Amniotic epithelial cell (primary cell): ENCODE results near the gene TCEA2.
A peak's percentile ranks its signal among the peaks of the same experiment; 100 is the strongest.
"Not testable (repeated sequence)": the region's sequence is repeated elsewhere in the genome, so short reads cannot be mapped to it uniquely, and the experiment has no call there.

Experiments
- DNase-seq: peaks from one replicate; pipeline ENCODE4 v3.0.0-alpha.2; 2010; ENCODE audit warnings: low read depth

Gene TCEA2

DNA sequence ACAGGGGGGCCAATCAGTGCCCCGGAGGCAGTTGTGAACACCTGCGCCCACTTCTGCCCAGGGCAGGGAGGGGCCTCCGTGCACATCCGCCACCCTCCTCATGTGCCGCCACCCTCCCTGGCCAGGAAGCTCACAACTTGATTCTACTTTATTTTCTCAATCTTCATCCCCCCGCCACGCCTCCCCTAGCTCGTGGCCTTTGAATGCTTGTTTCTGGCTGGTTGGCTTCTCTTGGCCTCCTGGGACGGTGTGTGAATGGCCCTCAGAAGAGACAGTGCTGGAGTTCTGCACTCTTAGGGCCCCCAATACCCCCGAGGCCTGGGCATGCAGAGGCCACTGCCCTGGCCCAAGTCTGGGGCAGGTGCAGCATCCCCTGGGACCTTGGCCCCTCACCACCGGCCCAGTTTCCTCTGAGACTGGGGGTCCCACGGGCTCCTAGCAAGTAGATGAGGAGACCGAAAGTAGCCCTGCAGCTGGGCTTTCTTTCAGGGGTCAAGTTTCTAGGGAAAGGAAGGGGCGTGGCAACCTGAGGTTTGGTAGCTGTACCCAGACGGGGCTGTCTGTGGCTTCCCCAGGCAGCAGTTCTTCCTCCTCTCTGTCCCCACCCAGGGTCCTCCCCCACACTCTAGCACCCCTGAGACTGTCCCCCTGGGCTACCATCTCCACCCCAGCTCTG lies 15.0 kb downstream of the TCEA2 start:
- DNase-seq, result no peak

DNA sequence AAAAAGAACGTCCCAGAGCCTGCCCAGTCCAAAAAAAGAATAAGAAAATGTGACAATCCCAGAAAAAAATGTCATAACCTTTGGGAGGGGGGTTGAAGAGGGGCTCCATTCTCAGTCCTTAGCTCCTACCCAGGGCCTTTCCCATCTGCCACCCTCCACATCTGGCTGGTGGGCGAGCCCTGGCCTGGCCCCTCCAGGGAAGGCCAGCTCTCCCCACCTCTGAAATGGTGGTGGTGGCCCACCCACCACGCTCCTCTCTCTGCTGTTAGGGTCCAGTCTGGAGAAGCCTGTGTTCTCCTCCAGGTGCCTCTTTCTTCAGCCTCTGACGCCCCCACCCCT lies 15.9 kb downstream of the TCEA2 start:
- no peak for DNase-seq

DNA sequence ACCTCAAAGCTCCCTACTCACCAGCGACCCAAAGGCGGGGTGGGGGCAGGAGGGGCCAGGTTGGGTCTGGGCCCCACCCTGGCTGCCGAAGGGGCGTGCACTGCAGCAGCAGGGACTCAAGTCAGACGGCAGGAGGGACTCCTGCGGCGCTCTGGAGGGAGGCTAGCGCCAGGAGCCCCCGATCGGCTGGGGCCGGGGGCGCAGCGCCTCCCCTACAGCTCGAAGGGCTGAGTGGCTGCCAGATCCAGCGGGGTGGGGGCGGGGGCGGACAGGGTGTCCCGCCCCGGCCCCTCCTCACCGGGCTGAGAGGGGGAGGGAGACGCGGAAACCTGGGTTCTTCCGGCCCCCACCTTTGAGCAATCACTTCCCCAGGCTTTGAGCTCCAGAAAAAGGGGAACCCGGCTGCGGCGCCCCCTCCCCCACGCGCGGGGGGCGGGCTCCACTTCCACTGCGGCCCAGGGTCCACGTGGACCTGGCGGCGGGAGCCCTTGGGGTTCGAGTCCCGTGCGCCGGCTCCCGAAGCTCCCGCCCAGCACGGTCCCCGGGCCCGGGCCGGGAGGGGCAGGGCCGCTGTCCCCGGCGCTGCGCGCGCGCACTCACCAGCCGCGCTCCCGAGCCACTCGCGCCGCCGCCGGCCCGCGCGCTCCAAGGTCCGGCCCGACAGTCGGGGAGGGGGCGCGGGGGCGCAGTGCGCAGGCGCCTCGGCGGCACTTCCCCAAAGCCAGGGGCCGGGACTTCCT lies 16.4 kb downstream of the TCEA2 start, which contains the start of gene RGS19:
Gene RGS19 (minus strand): TSS at position 246 of the 740 bp plus-strand sequence. CDS start 2,632 bp downstream, outside the sequence.
- DNase-seq, result peak; percentile 25

DNA sequence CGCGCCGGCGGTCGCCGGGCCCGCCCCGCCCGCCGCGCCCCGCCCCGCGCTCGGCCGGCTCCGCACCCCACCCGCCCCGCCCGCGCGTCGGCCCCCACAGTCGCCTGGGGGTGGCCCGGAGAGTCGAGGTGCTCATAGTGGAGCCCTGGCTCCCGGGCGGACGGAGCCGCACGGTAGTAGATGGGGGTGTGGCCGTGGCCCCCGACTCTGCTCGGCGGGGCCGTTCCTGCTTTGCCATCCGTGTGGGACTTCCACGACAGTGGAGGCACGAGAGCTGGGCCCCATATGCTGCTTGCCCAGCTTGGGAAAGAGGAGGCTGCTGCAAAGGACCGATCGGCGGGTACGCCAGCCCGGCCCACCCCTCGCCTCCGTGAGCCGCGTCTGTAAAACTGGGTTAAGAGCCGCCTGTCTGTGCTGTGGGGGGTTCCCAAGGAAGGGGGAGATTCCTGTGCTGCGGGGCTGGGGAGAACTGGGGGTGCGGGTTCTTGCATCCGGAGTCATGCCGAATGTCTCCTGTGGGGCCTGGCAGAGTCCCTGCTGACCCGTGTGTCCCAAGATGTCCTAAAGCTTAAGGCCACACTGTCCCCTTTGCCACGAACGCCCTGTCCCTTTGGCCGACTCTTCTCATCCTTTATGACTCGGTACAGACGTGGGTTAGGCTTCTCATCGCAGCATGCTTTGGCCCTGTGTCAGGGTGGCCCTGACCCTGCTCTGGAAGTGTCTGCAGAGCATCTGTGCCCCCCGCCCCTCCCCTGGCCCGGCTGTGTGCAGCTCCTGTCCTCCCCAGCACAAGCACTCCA lies 17.2 kb downstream of the TCEA2 start, which contains the start of gene OPRL1:
Gene OPRL1 (plus strand): TSS at position 70 of the 800 bp plus-strand sequence. CDS start 12,639 bp downstream, outside the sequence.
- DNase-seq, result no peak

DNA sequence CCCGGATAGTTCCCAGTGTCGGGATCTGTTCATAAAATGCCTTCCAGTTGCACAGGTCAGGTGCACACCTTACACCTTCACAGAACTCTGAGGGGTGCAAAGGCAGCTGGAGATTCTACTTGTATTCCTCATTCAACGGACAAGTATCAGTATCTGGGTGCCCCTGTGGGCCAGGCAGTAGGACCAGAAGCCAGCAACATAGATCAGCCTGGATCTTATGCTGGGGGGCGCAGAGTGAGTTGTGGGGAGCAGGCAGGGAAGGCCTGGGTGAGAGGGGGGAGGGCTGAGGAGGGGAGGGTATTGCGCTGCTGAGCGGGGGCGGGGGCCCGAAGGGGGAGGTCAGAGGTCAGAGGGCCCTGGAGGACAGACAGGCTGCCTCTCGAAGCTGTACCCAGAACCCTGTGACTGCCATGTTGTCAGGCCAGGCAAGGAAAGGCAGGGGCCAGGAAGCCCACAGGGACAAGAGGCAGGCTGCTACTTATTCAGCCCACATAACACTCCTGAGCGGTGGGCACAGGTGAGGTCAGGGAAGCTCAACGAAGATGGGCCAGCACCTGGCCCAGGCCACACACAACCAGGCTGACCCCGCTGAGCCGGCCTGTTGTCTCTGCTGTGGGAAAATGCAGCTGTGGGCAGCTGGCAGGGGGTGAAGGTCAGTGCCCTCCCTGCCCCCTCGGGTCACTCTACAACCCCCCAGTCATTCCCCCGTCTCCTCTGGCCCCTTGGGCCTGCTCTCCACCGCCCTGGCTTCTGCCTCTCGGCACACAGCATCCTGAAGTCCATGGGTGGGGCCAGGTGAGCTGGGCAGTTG lies 18.0 kb downstream of the TCEA2 start:
- DNase-seq, result no peak

DNA sequence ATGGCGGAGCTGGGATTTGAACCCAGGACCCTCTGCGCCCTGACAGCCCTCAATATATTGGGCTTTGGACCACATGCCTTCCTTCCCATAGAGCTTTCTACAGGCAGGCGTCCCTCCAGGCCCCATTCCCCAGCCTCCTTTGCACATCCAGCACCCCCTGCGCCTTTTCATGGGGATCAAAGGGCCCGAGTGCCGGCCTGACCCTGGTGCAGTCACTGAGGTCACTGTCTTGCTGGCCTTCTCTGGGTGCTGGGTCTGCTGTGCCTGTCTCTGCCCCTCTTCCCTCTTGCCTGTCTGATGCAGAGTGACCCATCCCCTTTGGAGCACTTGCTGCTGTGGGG lies 18.6 kb downstream of the TCEA2 start:
- no peak for DNase-seq

DNA sequence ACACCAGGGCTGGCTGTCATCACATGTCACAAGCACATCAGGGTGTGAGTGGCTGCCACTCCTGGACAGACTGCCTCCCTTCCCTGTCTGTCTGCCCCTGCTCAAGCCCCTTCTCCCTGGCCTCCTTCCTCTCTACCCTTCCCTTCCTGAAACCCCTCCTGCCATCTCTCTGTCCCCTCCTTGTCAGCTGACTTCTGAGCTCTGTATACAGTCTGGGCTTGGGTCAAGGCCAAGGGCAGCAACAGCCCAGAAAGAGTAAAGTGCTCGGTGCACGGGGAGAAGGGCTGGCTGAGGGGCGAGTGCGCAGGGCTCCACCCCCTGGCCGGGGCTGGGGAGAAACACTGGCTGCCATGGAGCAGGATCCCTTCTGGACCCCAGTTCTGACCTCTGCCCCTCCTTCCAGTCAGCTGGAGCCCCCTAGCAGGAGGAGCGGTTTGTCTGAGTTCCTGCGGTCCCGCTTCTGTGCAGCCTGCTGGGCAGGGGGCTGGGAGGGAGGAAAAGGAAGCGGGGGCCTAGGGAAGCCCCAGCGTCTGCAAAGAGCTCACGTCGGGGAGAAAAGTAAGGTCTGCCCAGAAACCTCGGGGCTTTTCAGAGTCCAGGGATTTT lies 19.2 kb downstream of the TCEA2 start:
- no peak for DNase-seq

DNA sequence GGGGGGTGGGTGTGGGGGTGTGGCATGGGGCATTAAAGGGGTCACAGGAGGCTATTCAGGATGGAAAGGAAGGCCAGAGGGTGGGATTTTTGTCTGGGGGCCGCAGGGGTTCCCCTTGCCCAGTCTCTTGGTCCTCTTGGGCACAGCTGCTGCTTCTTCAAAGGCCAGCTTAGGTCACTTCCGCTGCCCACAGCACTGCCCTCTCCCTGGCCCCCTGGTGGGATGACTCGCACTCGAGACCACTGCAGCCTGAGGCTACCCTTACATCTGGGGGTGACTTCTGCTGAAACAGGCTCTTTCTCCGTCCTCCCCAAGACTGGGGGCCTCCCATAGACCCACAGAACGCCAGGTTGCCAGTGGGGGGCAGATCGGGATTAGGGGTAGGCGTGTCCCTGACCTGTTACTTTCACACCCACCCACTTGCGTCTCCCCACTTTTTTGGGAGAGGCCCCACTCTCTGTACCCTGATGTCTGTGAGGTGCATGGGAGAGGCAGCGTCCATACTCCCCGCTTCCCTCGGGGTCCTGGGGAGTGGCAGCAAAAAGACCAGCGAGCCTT lies 19.9 kb downstream of the TCEA2 start:
- DNase-seq, result no peak

DNA sequence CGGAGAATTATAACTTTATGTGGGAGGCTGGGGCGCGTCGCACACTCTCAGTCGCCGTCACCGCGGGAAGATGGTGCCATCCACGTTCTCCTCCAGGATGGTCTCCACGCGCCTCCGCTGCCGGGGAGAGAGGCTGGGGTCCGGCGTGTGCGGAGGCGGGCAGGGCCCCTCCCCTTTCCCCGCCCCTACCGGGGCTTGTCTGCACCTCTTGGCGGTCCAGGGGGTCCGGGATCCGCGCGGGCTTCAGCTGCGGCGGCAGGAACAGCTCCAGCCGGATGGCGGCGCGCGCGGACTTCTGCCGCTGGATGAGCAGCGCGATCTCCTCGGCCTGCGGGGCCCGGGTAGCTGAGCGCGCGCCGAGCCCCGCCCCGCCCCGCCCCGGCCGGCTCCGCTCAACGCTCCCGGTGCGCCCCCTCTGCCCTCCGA lies 20.4 kb downstream of the TCEA2 start:
- peak; percentile 52 for DNase-seq

DNA sequence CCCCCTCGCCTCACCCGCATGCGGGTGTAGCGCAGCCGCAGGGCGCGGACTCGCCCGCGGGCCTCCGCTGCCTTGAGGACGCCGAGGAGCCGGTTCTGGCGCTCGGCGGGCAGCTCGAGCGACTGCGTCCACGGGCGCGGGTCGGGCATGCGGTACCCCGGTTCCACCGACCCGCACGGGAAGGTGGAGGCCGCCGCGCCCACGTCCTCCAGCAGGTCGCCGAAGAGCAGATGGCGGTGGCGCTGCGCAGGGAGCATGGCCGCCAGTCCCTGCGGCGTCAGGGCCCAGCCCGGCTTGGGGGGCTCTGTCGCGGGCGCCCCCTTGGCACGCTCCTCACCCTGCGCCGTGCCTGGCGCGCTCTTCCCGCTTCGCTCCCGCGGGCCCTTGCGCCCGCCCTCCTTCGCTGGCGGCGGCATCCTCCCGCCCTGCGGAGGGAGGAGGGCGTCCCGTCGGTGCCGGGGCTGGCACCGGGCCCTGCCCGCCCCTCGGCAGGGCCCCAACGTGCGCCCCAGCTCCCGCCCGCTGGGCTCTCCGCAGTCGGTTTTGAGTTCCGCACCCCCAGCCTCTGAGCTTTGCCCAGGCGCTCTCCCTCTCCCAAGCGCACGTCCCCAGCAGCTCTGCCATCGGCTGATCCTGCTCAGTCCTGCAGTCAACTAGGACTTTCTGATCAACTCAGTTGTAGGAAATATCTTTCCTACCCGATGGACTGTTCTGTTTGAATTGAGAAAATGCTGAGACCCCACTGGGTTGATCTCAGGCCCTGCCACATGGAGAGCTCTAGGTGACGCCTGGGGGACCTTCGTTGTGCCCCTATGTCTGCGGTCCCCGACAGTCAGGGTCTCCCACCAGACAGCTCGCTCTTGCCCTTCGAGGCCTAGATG lies 21.0 kb downstream of the TCEA2 start, which contains the start of gene LKAAEAR1:
Gene LKAAEAR1 (minus strand): TSS at position 595 of the 881 bp plus-strand sequence. CDS start 179 bp downstream, at position 416.
- no peak for DNase-seq

DNA sequence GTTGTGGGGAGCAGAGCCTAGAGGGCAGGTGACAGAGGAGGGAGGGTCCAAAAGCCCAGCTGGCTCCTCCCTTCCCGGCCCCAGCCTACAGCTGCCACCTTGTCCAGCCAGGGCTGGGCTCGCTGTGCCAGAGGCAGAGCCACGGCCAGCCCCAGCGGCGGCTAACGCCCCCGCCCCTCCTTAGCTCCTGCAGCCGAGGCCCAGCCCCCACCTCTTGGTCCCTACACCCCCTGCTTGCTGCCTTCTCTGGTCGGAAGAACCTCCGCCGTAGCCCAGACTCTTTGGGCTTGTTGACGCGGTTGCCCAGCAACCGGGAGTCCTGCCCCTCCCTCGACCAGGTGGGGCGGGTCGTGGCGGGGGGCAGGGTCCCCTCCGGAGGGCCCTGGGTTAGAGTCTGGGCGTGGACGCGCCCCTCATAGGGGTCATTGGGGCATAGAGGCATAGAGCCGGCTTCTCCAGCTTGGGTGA lies 21.7 kb downstream of the TCEA2 start:
- no peak for DNase-seq

DNA sequence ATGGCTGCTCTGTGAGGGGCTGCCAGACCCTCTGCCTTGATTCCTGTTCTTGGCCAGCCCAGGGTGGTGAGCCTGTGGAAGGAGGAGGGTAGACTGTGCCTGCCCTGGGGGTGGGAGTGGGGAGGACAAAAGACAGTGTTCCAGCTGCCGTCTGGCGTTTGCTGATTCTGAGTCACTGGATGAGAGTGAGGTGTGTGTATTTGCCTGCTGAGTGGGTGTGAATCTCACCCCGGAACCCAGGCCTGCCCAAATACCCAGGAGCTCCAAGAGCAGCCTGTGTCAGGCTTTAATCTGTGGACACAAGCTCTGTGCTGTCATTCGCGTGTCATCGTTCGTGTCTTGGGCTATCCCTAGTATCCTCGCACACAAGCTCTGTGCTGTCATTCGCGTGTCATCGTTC lies 23.8 kb downstream of the TCEA2 start:
- no peak for DNase-seq

DNA sequence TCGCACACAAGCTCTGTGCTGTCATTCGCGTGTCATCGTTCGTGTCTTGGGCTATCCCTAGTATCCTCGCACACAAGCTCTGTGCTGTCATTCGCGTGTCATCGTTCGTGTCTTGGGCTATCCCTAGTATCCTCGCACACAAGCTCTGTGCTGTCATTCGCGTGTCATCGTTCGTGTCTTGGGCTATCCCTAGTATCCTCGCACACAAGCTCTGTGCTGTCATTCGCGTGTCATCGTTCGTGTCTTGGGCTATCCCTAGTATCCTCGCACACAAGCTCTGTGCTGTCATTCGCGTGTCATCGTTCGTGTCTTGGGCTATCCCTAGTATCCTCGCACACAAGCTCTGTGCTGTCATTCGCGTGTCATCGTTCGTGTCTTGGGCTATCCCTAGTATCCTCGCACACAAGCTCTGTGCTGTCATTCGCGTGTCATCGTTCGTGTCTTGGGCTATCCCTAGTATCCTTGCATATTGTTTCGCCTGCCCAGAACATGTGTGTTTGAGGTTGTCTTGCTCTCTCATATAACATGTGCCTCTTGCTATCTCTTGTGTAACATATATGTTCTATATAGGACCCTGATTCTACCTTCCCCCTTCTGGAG lies 24.3 kb downstream of the TCEA2 start:
- DNase-seq, result not testable (repeated sequence)

DNA sequence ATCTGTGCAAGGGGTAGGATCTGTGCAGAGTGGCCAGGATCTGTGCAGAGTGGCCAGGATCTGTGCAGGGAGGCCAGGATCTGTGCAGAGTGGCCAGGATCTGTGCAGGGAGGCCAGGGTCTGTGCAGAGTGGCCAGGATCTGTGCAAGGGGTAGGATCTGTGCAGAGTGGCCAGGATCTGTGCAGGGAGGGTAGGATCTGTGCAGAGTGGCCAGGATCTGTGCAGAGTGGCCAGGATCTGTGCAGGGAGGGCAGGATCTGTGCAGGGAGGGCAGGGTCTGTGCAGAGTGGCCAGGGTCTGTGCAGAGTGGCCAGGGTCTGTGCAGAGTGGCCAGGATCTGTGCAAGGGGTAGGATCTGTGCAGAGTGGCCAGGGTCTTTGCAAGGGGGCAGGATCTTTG lies 25.6 kb downstream of the TCEA2 start:
- not testable (repeated sequence) for DNase-seq

DNA sequence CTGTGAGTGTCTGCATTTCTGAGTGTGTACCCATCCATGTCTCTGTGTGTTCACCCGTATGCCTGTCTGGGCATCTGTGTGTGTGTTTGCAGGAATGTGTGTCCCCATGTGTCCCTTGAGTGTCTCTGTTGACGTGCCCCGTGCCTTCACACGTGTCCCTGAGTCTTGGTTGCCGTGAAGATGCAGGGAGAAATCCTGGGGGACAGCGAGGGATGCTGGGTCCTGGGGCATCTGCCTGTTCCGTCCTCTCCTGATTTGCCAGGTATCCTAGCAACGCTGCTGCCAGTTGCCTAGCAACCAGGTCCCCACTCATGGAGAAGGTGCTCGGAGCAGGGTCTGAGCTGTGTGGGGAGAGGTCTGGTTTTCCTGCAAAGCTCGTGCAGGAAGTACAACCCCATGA lies 27.2 kb downstream of the TCEA2 start:
- DNase-seq, result no peak

DNA sequence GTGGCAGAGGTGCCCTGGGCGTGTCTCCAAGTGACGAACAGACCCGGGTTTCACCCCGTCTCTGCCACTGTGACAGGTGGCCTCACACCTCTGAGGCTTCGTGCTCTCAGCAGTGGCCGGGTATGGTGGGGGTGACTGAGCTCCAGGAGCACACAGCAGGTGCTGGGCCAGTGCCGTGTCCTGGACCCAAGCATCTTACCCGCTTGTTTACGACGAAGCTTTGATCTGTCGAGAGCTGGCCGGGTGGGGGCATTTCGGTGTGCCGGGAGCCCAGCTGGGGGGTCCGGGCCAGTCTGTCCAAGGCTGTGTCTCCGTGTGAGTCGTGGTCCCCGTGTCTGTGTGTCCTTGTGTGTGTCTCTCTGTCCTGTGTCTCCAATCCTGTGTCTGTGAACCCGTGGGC lies 28.3 kb downstream of the TCEA2 start:
- DNase-seq, result no peak

DNA sequence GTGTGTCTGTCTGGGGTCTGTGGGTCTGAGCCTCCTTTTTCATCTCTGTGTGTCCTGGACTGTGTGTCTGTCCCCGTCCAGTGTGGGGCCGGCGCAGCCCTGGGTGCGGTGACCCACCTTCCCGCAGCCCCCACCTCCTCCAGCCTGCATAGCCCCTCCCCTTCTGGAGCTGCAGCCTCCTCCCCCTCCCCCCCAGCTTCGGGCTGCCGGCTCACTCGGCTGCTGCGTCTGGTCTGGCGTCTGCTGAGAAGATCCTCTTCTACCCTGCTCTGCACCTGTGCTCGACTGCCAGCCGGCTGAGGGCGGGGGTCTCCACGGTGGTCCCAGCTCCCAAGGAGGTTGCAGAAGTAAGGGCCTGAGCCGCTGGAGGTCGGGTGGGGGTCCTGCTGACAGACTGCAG lies 28.8 kb downstream of the TCEA2 start:
- DNase-seq, result no peak

DNA sequence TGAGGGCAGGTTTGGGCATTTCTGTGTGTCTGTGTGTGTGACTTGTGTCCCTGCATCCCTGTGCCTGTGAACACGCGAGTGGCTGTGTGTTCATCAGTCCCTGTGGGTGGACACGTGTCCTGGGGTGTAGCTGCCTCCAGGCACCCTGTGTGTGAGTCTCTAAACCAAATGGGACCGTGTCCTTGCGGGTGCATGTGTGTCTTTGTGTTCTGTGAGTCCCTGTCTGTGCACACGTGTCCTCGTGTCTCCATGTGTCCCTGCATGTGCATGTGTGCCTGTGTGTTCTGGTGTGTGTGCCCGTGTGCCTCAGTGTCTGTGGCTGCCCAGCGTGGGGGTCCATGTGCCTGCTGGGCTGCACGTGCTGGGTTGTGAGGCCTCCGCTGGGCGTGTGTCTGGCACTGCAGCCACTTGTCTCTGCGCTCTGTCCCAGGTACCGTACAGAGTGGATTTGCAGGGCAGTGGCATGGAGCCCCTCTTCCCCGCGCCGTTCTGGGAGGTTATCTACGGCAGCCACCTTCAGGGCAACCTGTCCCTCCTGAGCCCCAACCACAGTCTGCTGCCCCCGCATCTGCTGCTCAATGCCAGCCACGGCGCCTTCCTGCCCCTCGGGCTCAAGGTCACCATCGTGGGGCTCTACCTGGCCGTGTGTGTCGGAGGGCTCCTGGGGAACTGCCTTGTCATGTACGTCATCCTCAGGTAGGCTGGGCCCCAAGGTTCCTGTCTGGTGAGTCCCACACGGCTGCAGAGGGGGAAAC lies 29.4 kb downstream of the TCEA2 start:
- DNase-seq, result no peak

DNA sequence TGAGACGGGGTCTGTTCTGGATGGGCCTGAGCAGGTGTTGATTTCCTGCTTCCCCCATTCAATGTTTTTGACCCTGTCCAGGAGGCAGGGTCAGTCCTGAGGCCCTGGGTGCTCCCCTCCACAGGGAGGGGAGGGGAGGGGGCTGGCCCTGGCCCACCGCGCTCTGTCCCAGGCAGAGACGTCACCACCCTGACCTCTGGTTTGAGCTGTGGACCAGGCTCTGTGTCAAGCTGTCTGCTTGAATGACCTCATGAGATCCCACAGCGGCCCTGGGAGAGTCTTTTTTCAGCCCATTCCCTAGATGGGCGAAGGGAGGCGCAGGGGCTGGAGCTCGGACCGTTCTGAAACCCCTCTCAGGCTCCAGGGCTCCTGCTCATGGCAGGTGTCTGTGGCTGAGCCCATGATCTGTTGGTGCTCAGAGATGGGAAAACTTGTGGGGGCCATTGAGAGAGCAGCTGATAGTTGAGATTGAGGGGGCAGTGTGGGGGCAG lies 30.1 kb downstream of the TCEA2 start:
- no peak for DNase-seq
